Measurements from ENCODE around the gene SLC25A38.
A peak's percentile ranks its signal among the peaks of the same experiment; 100 is the strongest.

Gene SLC25A38

DNA sequence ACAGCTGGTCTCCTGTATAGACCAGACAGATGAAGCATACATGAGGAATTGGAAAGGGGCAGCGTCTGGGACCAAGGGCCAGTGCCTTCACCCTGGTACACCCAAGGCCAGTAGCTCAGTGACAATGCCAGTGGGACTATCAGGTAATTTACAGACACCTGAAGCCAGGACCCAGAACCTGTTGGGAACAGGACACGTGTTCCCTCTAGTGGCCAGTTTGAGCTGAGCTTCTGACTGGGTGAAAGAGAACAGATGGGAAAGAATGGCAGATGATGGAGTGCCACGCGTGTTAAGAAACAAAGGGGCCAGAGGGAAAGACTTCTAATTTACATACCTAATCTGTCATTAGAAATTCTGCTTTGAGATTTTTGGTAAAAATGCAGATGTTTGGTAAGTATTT lies 5.1 kb upstream of the SLC25A38 start:
- no peak for DNase-seq

DNA sequence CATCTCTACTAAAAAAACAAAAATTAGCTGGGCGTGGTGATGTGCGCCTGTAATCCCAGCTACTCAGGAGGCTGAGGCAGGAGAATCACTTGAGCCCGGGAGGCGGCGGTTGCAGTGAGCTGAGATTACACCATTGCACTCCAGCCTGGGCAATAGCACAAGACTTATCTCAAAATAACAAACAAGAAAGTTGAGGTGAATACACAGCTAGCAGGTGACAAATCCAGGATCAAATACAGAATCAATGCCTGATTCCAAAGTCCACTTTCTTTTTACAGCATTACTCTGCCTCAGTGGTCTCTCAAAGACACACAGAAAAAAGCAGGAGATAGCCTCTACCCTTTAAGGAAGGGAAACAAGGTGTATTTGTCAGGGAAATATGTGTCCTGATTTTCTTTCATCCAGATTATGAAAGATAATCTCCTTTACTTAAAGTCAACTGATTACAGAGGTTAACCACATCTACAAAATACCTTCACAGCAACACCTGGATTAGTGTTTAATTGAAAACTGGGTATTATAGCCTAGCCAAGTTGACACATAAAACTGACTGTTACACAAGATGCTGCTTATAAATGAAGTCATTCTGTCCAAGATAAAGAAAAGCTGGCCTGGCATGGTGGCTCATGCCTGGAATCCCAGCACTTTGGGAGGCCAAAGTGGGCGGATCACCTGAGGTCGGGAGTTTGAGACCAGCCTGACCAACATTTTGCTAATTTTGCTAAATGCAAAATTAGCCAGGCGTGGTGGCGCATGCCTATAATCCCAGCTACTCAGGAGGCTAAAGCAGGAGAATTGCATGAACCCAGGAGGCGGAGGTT lies 4.0 kb upstream of the SLC25A38 start:
- no peak for DNase-seq

DNA sequence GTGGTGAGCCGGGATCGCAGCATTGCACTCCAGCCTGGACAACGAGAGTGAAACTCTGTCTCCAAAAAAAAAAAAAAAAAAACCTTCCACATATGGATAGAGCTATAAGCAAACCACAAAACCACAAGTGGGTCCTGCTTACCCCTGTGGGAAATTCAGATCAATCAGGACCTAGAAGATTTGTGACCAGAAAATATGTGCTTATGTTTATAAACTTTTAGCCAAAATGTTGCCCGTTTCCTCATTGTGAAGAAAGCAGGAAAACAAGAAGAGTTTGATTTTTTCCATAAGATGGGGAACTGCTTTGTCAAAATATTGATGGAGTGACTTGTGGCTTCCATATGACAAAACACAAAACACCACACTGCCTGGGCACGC lies 3.4 kb upstream of the SLC25A38 start:
- no peak for DNase-seq

DNA sequence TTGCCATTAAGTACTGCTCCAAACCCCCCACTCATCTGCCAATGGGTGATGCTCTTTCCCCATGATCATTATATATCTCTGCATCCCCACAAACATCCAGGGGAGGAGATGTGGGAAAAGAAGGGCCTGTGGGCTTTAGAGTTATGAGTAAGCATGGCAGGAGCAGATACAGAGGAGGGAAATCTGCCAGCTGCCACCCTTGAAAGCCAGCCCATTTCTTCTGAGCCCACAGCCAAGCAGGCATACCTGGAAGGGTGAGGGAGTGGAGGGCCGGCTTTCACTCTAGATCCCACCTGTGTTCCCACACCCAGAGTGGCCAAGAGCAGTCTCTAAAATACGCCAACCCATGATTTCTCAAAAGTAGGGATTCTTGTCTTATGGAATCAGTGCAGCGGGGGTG lies 1.7 kb upstream of the SLC25A38 start:
- DNase-seq, result no peak

DNA sequence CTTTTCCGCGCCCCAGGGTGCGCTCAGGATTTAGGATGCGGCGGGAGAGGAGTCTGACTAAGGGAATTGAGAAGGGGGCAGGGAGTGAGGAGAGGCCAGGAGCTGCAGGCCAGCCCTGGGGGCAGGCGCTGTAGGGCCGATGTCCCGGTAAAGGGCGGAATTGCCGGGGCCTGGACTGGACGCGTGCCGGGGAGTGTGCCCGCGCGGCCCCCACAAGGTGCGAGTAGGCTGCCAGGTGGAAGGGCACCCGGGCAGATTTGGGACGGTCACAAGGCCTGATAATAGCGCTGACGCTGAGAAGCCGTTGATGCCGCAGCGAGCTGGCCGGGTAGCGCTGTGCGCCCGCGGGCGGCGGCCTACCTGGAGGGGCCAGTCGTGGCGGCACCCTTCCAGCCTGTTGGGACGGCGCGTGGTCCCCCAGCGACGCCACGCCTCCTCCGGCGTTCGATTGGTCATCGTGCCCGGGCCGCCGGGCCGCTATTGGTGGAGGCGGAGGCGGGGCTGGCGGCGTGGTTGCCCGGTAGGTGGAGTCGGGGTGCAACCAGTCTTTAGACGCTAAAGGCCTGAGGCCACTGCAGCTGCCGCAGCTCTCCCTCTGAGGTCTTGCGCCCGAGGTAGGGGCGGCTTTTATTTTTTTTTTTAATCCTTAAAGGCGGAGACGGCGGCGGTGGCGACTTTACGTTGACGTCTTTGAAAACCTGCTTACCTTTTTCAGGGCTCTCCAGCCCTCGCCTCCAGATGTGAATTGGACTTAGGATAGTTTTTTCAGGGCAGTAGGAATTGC lies 903 bp downstream of the SLC25A38 start:
- no peak for DNase-seq

DNA sequence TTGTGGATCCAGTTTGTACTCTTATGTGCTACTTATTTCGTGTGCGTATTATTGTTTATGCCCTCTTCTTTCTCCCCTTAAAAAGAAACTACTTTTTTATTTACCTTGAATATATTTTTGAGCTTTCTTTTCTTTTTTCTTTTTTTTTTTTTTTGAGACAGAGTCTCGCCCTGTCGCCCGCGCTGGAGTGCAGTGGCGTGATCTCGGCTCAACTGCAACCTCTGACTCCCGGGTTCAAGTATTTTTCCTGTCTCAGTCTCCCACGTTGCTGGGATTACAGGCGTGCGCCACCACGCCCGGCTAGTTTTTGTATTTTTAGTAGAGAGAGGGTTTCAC lies 1.5 kb downstream of the SLC25A38 start:
- no peak for DNase-seq

DNA sequence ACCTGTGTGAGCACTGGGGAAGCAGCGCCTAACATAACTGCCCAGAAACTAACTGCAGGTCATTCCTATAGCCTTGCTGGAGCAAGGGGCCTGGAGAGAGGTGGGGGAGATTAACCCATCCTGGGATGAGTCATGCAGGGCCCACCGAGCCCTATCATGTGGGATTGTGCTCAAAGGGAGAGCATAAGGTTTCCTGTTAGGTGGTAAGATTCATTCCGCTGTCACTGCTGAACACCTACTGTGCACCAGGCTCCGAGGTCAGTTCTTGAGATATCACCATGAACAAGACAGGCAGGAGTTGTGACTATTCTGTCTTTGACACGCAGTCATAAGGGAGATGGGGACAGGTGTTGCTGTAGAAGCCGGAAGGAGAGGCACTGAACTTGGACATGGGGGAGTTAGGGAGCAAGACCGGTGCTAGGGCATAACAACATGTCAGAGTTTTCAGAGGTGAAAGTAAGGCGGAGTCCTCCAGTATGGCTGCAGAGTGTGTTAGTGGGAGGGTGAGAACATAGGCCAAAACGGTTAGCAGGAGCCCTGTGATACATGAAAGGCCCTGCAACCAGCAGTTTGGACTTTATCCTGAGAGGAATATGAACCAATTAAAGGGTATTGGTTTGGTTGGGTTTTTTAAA lies 2.4 kb downstream of the SLC25A38 start:
- no peak for DNase-seq

DNA sequence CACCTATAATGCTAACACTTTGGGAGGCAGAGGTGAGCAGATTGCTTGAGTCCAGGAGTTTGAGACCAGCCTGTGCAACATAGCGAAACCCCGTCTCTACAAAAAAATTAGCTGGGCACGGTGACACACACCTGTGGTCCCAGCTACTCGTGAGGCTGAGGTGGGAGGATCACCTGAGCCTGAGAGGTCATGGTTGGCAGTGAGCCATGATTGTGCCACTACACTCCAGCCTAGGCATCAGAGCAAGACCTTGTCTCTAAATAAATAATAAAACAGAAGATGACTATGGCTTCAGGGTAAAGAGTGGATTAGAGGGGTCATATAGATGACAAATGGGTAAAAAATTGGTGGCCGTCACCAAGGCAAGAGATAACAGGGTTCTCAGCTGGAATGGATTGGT lies 3.1 kb downstream of the SLC25A38 start:
- DNase-seq, result no peak

DNA sequence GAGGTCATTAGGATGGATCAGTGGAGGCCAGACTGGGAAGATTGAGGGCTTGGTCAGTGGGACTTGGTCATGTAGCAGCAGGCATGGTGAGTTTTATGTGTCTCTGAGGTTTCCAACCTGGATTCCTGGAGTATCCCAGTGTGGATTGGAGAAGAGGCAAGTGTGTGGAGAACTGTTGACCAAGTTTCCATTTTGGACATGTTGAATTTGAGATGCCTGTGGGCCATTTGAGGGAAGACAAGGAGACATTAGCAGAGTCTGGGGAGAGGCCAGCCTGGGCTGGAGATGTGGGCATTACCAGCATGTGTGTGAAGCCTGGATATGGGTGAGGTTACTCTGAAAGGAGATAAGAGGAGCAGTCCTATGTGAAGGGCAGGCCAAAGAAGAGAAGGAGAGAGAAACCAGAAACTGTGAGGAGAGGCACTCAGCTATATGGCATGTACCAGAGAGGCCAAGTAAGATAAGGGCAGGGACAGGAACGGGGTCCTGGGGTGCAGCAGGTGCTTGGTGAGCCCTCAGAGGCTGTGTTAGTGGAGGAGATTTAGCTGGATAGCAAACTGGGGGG lies 4.3 kb downstream of the SLC25A38 start:
- DNase-seq, result no peak

DNA sequence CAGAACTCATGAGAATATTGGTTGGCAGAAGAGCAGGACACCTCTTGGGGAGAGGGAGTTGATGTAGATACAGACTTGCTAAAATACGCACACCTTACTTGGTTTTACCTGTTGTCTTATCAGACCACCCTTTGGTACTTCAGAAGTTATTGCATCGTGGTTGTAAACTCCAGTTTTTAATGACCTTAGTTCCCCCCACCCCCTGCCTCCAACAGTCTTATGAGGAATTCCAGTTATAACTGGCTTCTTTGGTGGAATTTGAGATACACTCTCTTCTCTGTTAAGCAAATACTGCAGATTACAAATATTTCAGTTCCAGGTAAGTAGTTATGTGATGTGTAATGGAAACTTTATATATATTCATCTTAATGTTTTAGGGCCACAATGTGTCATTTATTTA lies 5.0 kb downstream of the SLC25A38 start:
- DNase-seq, result no peak

DNA sequence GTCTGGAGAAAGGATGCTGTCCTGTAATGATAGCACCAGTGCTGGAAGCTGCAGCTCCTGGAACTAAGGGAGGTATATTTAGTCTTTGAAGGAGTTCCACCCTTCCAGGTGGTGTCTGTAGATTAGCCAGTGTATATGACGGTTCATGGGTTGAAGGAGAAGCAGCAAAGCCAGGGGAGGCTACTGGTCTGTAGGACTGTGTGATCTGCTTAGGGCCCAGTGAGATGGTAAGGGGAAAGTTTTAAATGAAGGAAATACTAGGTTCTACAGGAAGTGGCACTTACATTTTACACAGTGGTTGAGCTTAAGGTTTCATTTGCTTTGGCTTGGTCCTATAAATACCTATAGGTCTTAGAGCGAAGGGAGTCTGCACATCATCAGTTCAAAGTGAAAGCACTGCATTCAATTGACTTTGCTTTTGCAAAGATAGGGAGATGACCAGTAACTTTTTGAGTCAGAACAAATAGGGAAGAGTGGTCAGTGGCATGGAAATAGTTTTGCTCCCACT lies 5.6 kb downstream of the SLC25A38 start:
- no peak for DNase-seq

DNA sequence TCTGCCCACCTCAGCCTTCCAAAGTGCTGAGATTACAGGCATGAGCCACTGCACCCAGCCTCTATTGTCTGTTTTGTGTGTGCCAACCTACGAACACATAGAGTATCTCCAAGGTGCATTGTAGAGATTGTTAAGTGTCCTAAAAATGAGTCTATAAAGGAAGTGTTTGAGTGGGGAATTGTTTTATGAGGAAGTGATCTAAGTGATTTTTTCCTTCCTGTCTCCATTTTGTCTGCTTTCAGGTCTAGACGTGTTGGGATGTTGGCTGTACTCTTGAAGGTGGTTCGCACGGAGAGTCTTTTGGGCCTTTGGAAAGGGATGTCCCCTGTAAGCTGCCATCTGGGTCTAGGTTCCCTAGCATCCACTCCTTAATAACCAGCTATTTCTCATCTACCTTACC lies 7.0 kb downstream of the SLC25A38 start:
- DNase-seq, result no peak

DNA sequence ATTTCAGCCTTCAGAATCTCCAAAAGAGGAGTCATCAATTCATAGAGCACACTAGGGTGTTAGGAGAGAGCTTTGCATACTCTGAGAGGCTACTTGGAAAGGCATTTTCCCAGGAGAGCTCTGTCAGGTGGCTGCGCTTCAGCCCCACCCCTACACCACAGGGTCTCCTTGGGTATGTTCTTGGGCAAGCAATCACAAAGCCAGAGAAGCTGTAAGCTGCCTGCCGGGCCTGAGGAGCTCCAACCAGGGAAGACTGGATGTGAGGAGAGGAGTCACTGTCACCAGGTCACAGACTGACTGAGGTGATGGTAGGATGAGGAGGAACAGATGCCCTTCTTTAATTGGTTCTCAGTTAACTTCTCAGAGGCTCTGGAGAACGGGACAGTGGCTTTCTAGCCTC lies 13.5 kb downstream of the SLC25A38 start:
- DNase-seq, result no peak

DNA sequence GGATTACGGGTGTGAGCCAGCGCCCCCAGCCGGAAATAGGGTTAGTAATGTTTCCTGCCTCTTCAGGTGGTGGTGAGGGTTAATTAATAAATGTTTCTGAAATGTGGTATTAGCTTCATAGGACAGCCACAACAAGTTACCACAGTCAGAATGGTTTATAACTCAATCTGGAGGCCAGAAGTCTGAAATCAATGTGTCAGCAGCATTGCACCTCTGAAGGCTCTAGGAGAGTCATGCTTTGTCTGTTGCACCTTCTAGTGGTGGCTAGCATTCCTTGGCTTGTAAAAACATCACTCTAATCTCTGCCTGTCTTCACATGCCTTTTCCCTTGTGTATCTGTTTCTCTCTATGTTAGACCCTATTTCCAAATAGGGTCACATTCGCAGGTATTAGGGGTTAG lies 15.5 kb downstream of the SLC25A38 start:
- no peak for DNase-seq

DNA sequence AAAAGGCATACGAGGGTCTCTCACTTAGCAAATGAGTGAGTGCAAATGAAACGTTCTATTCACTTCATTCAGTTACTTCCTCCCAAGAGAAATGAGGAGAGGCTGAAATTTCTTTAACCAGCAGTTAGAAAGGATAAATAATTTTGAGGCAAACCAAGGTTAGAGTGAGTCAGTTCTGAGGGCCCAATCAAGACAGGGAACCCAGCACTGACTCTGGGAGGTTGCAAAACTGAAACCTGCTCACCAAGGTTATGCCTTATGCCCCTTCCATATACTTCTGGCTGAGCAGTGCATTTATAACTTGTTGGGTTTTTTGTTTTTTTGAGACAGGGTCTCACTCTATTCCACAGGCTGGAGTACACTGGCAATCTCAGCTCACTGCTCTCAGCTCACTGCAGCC lies 18.8 kb downstream of the SLC25A38 start:
- no peak for DNase-seq

DNA sequence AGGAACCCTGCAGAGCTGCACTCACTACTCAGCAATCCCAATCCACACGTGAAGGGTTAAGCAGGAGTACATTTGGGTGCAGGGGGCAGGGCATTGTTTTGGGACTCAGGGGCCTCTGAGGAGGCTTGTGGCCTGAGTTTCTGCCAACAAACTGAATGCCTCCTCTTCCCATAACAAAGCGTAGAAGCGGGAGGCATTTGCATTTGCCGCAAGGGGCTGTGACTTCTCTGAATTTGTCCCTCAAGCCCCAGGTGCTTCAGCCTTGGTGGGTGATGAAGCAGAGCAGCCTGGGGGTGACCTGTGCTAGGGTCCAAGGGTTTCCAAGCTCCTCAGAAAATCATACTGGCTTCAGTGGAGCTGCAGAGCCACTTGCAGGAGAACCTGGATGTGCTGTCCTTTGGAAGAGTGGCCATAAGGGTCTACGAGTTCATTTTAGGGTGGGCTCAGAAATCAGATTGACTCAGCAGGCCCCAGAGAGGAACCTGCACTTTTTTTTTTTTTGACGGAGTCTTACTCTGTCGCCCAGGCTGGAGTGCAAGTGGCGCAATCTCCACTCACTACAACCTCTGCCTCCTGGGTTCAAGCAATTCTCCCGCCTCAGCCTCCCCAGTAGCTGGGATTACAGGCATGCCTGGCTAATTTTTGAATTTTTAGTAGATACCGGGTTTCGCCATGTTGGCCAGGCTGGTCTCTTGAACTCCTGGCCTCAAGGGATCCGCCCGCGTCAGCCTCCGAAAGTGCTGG lies 21.9 kb downstream of the SLC25A38 start:
- DNase-seq, result no peak

DNA sequence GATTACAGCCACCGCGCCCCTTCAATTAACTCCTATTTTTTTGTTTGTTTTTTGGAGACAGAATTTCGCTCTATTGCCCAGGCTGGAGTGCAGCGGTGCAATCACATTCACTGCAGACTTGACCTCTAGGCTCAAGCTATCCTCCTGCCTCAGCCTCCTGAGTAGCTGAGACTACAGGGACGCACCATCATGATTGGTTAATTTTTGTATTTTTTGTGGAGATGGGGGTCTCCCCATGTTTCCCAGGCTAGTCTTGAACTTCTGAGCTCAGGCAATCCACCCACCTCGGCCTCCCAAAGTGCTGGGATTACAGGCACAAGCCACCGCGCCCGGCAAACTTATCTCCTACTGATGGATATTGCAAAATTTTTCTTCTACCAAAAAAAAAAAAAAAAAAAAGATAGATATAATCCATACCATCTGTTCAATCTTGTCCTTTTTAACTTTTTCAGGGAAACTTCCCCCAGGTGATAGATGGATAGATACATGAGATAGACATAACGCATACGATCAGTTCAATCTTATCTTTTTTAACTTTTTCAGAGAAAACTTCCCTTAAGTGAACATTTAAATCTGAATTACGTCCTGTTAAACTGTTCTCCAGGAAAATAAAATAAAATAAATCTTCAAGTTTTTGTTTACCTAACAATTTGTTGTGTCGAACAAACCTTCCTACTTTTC lies 22.7 kb downstream of the SLC25A38 start:
- no peak for DNase-seq

DNA sequence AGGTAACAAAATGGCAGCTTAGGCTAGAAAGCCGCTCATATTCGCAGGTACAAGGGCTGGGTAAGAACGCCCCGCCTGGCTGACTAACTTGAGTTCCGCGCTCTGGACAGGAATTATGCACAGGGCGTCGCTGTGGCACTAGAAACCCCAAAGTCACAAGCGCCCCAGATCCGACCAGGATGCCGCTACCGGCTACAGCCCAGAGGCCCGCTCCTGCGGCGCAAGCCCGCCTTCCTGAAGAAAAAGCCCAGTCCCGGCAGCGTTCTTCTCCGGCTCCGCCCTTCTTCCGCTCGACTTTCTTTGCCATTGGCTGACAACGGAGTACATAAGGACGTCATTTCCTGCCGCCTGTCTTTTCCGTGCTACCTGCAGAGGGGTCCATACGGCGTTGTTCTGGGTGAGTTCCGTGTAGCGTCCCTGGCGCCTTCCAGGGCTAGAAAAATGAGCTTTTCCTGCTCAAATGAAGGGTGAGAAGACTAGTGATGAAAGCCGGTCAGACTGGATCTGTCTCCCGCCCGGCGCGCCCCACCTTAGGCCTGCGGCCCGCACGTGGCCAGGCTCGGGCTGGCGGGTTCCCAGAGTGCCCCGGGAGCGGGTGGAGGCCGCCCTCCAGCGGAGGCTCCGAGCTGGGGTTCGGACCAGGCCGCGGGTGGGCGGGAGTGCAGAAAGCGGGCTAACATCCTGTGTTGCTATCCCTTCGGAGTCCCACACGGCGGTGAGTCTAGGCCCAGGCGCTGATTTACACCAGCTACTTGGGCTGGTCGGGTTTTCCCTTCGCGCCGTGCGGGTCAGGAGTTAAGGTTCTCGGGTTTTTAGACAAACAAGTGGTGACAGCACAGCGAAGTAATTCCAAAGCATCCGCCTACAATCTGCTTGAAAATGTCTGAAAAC lies 23.4 kb downstream of the SLC25A38 start, which contains the start of gene RPSA:
TSS of gene RPSA (plus strand) at position 353 of the 891 bp plus-strand sequence. CDS start 934 bp downstream, outside the sequence.
- peak; percentile 94 for DNase-seq

DNA sequence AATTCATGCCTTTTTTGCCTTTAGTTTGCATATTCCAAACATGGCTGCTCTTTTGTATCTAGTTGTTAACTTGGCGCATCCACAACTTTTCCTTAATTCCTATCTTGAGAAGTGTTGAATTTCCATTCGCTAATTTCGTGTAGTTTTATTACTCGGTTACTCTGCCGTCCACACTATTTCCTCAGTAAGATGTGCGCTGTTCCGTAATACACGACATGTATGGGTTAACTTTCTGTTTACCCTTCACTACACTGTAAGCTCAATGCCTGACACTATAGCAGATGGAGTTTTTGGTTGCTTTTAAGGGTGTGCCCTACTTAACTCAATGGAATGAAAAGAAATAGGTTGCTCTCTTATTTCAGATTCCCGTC lies 24.1 kb downstream of the SLC25A38 start:
- no peak for DNase-seq

DNA sequence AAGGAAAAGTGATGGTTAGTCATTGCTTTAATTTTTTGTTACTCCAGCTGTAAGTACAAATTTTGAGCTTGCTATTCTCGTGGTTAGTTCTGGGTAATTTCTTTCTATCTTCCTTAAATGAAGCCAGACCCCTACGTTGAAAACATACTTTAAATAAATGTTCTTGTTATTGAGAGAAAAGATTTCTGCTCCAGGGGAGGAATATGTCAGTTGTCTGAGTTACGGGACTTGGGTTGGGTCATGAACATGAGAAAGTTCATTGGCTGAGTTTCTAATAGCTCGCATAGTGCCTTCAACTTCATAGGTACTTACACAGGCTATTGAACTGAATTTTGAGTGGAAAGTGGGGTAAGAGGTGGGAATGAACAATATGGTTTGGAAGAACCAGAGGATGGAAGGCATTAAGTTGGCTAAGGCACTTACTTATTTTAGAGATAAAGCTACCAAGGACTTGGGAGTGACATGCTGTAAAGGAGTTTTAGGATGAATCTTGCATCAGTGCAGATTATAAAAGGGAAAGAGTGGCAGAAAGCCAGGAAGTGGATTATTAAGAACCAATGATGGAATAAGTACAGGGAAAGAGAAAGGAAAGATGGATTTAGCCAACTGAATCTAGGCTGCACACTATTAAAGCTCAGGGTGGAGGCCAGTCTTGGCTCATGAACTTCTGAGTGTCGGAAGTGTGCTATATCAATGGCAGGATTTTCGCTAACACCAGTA lies 24.8 kb downstream of the SLC25A38 start:
- no peak for DNase-seq

Data from NCI-H526 treated with DMSO at 0.1 percent for 48 hours (cell line).